HepG2 (cell line): ENCODE measurements around the gene SLC39A1. TPM values are rescaled to one million over a fixed set of nuclear protein-coding genes. Genes with fewer than 3 reads are reported as not detected.
A peak's percentile ranks its signal among the peaks of the same experiment; 100 is the strongest.

ENCODE experiments used
- CENPBD1 ChIP-seq: sonication (generic); formaldehyde crosslinking; IDR thresholded peaks from 2 replicates; pipeline ENCODE4 v1.8.0; 2022; ENCODE audit warnings: missing genetic modification reagents, low read depth, mild to moderate bottlenecking, borderline replicate concordance
- FIP1L1 ChIP-seq: fragments of 200-400 bp; formaldehyde crosslinking; IDR thresholded peaks from 2 replicates; pipeline ENCODE4 v1.6.1; 2018; ENCODE audit warnings: low read depth, mild to moderate bottlenecking, low read length, moderate library complexity, borderline replicate concordance; ENCODE audit not compliant: insufficient read depth
- MLX ChIP-seq: IDR thresholded peaks from 2 replicates; pipeline ENCODE4 v1.6.1; 2016
- MTA1 ChIP-seq: sonication (generic); formaldehyde crosslinking; IDR thresholded peaks from 2 replicates; pipeline ENCODE4 v1.4.0; 2020; ENCODE audit warnings: missing genetic modification reagents, mild to moderate bottlenecking, borderline replicate concordance
- SMAD9 ChIP-seq: sonication (generic); formaldehyde crosslinking; IDR thresholded peaks from 2 replicates; pipeline ENCODE4 v1.5.1; 2020; ENCODE audit warnings: mild to moderate bottlenecking, missing genetic modification reagents
- YEATS2 ChIP-seq: sonication (generic); formaldehyde crosslinking; IDR thresholded peaks from 2 replicates; pipeline ENCODE4 v1.4.0; 2020; ENCODE audit warnings: missing genetic modification reagents, borderline replicate concordance
- ZFP82 ChIP-seq: sonication (generic); formaldehyde crosslinking; IDR thresholded peaks from 2 replicates; pipeline ENCODE4 v1.5.1; 2020; ENCODE audit warnings: mild to moderate bottlenecking, missing genetic modification reagents, borderline replicate concordance
- ZFX ChIP-seq: sonication (generic); formaldehyde crosslinking; IDR thresholded peaks from 2 replicates; pipeline ENCODE4 v1.4.0; 2020; ENCODE audit warnings: mild to moderate bottlenecking, low read depth, missing genetic modification reagents, moderate library complexity
- ZNF335 ChIP-seq: sonication (generic); formaldehyde crosslinking; IDR thresholded peaks from 2 replicates; pipeline ENCODE4 v1.4.0; 2020; ENCODE audit warnings: missing genetic modification reagents
- ZNF33B ChIP-seq: sonication (generic); formaldehyde crosslinking; IDR thresholded peaks from 2 replicates; pipeline ENCODE4 v1.5.1; 2020; ENCODE audit warnings: mild to moderate bottlenecking, missing genetic modification reagents
- ZNF580 ChIP-seq: IDR thresholded peaks from 2 replicates; pipeline ENCODE4 v1.6.1; 2016; ENCODE audit warnings: low read depth, borderline replicate concordance
- ZNF644 ChIP-seq: IDR thresholded peaks from 2 replicates; pipeline ENCODE4 v1.6.1; 2016; ENCODE audit warnings: low read depth
- ZNF678 ChIP-seq: sonication (generic); formaldehyde crosslinking; IDR thresholded peaks from 2 replicates; pipeline ENCODE4 v1.4.0; 2020; ENCODE audit warnings: mild to moderate bottlenecking, missing genetic modification reagents
- ZNF746 ChIP-seq: sonication (generic); formaldehyde crosslinking; IDR thresholded peaks from 2 replicates; pipeline ENCODE4 v1.8.0; 2022; ENCODE audit warnings: mild to moderate bottlenecking, missing genetic modification reagents
- ZSCAN9 ChIP-seq: IDR thresholded peaks from 2 replicates; pipeline ENCODE4 v1.6.1; 2016; ENCODE audit warnings: borderline replicate concordance
- polyA plus RNA-seq, 8 experiments: library from polyadenylated mRNA; depleted of rRNA in 3 of 8; stranded (reverse) in 7 of 8; unstranded in 1 of 8; fragments of >200 nt; fragmentation: Illumina TruSeq in 4 of 8; extraction: Trizol in 4 of 8; gene quantifications; 2 replicates each; pipeline versions ENCODE4 v1.2.1 to v1.2.3, GENCODE V29; 2011 to 2016; ENCODE audit warnings: low read depth in 4 of 8, missing spikeins in 1 of 8, mixed read lengths in 1 of 8; ENCODE audit not compliant: insufficient read depth in 1 of 8
- total RNA-seq, 5 experiments: library from RNA; depleted of rRNA; stranded (reverse); fragments of >200 nt; fragmentation: Illumina TruSeq; extraction: Trizol; gene quantifications; 2 replicates each; pipeline ENCODE4 v1.2.3, GENCODE V29; 2016; ENCODE audit warnings: low read depth in 1 of 5
- TF ChIP-seq, protein P1 (sequence below): sonication (generic); formaldehyde crosslinking; IDR thresholded peaks from 2 replicates; pipeline ENCODE4 v1.9.0; 2021; ENCODE audit warnings: mild to moderate bottlenecking, missing genetic modification reagents
- TF ChIP-seq, protein P2 (sequence below): sonication (generic); formaldehyde crosslinking; IDR thresholded peaks from 2 replicates; pipeline ENCODE4 v1.5.0; 2020; ENCODE audit warnings: mild to moderate bottlenecking, missing genetic modification reagents

Gene SLC39A1
- total and polyA plus RNA-seq, 2 of the 13 experiments (the other 11 are each of a cell fraction or from before 2014, with no cell fraction given), result 71.2 to 78.4 TPM

DNA sequence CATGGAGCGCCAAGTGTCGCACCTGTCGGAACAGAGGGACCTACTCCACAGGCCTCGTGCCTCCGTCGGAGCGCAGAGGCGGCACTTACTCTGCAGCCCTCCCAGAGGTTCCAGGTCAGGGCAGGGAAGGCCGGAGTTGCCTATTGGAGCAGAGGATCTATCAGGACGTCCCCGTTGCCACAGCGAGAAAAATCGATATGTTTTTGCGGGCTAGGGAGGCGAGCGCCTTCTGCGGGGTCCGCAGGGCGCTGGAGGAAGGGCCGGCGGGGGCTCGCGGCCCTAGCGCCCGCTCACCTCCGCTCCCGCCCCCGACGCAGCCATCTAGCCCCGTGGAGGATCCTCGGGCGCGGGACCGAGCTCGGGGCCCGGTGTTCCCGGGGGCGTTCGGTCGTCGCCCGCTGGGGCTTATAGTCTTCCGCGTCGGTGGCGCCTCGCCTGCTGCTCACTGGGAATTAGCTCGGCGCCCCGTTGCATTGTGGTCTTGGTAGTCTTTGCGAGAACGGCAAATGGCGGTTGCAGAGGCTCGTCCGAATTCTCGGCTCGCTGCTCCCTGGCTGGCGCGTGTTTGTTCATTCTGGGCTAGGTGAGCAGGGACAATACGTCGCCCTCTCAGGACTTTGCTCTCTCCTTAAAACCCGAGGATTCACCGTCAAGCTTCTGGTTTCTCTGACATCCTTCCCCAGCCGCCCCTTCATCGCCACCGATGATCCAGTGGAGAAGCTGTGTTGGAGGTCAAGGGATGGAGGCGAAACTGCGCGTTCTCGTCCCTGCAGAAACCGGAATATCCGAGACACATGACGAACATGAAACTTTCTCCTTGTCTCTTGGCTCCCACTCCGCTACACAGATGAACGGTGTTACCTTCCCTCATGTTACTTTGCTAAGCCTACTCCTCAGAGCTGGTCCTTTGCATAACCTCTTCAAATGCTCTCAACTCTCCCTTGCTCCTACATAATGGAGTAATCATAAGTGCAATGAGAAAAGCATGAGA, 14.2 kb upstream of the SLC39A1 start, which contains the start of gene JTB (continued):
- TF ChIP-seq ZFX (CRISPR knock-in tag) (peak; percentile 93), ZNF335 (peak; percentile 67; the same call in 1 of the 2 replicates), ZNF746 (CRISPR knock-in tag) (no peak), ZNF33B (no peak), ZNF644 (no peak), MLX (CRISPR knock-in tag) (no peak), SMAD9 (CRISPR knock-in tag) (0 out of 2 replicates have a peak, but pooled peaks have one; percentile 20), YEATS2 (CRISPR knock-in tag) (0 out of 2 replicates have a peak, but pooled peaks have one; percentile 49), CENPBD1 (CRISPR knock-in tag) (no peak), ZNF580 (CRISPR knock-in tag) (peak; percentile 66; the same call in 1 of the 2 replicates), ZNF678 (0 out of 2 replicates have a peak, but pooled peaks have one; percentile 76), ZSCAN9 (no peak), FIP1L1 (no peak), MTA1 (peak; percentile 77; the same call in 1 of the 2 replicates), ZFP82 (peak; percentile 67; the same call in 1 of the 2 replicates)
- TF ChIP-seq, protein P1, sequence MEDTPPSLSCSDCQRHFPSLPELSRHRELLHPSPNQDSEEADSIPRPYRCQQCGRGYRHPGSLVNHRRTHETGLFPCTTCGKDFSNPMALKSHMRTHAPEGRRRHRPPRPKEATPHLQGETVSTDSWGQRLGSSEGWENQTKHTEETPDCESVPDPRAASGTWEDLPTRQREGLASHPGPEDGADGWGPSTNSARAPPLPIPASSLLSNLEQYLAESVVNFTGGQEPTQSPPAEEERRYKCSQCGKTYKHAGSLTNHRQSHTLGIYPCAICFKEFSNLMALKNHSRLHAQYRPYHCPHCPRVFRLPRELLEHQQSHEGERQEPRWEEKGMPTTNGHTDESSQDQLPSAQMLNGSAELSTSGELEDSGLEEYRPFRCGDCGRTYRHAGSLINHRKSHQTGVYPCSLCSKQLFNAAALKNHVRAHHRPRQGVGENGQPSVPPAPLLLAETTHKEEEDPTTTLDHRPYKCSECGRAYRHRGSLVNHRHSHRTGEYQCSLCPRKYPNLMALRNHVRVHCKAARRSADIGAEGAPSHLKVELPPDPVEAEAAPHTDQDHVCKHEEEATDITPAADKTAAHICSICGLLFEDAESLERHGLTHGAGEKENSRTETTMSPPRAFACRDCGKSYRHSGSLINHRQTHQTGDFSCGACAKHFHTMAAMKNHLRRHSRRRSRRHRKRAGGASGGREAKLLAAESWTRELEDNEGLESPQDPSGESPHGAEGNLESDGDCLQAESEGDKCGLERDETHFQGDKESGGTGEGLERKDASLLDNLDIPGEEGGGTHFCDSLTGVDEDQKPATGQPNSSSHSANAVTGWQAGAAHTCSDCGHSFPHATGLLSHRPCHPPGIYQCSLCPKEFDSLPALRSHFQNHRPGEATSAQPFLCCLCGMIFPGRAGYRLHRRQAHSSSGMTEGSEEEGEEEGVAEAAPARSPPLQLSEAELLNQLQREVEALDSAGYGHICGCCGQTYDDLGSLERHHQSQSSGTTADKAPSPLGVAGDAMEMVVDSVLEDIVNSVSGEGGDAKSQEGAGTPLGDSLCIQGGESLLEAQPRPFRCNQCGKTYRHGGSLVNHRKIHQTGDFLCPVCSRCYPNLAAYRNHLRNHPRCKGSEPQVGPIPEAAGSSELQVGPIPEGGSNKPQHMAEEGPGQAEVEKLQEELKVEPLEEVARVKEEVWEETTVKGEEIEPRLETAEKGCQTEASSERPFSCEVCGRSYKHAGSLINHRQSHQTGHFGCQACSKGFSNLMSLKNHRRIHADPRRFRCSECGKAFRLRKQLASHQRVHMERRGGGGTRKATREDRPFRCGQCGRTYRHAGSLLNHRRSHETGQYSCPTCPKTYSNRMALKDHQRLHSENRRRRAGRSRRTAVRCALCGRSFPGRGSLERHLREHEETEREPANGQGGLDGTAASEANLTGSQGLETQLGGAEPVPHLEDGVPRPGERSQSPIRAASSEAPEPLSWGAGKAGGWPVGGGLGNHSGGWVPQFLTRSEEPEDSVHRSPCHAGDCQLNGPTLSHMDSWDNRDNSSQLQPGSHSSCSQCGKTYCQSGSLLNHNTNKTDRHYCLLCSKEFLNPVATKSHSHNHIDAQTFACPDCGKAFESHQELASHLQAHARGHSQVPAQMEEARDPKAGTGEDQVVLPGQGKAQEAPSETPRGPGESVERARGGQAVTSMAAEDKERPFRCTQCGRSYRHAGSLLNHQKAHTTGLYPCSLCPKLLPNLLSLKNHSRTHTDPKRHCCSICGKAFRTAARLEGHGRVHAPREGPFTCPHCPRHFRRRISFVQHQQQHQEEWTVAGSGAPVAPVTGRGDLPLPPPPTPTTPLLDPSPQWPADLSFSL (CRISPR knock-in tag), result no peak
- TF ChIP-seq, protein P2, sequence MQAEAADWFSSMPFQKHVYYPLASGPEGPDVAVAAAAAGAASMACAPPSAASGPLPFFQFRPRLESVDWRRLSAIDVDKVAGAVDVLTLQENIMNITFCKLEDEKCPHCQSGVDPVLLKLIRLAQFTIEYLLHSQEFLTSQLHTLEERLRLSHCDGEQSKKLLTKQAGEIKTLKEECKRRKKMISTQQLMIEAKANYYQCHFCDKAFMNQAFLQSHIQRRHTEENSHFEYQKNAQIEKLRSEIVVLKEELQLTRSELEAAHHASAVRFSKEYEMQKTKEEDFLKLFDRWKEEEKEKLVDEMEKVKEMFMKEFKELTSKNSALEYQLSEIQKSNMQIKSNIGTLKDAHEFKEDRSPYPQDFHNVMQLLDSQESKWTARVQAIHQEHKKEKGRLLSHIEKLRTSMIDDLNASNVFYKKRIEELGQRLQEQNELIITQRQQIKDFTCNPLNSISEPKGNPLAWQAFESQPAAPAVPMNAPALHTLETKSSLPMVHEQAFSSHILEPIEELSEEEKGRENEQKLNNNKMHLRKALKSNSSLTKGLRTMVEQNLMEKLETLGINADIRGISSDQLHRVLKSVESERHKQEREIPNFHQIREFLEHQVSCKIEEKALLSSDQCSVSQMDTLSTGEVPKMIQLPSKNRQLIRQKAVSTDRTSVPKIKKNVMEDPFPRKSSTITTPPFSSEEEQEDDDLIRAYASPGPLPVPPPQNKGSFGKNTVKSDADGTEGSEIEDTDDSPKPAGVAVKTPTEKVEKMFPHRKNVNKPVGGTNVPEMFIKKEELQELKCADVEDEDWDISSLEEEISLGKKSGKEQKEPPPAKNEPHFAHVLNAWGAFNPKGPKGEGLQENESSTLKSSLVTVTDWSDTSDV, result no peak
